GM21381 (cell line): ENCODE data around the gene ANKLE2.

Source experiments
- ATAC-seq: cut with Tn5 transposase; IDR thresholded peaks from one replicate; pipeline ENCODE4 v1.9.1; 2021; ENCODE audit warnings: mild to moderate bottlenecking, moderate library complexity; ENCODE audit not compliant: unreplicated experiment

ANKLE2 gene

DNA sequence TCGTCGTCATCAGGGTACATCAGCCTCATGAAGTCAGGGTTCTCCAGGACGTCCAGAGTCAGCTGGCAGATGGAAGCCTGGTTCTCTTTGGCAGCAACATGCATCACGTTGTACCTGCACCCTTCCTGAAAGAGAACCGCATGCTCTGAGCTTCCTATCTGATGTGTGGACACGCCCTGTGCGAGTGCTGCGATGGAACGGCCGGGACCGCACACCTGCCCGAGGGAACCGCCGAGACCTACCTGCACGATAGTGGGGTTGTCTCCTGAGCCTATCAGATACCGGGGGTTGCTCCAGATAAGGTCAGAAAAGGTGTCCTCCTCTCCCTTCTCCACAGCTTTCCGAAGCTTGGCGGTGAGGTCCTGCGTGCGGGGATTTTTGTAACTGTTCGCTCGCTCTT, 13.7 kb downstream of the ANKLE2 start:
- ATAC-seq, result no peak

DNA sequence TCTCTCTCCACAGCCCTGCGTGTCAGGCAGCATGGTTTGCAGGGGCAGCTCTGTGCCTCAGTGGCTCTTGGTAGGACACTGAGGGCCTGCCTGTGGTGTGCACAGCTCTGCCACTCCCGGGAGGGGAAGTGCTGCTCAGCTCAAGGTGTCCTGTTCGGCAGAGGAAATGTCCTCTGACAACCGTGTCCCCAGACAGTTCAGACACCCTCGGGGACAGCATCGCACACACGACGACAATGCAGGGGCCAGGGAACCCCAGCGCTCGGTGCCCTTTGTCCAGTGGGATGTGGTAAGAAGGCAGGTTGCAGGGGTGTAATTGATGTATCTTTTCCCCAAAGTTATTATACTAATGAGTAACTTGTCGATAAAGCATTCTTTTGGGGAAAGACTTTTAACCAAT, 14.2 kb downstream of the ANKLE2 start:
- ATAC-seq, result no peak

DNA sequence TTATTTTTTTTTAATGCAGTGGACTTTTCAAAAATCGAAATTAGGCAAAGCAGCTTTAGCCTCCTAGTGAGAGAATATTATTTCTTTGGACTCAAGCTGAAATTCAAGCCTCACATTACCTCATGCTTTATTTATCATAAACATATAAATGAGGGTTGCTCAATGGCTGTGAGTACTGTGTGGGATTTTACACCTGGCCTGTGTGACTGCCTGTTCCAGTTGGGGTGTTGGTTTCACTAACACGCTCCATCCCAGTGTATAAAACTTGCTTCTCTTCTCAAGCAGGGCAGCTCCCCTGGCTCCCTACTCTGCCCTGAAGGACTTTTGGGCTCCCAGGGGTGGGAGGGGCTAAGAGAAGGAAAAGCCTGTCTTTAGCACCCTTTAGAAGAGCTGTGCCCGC, 15.0 kb downstream of the ANKLE2 start:
- no peak for ATAC-seq

DNA sequence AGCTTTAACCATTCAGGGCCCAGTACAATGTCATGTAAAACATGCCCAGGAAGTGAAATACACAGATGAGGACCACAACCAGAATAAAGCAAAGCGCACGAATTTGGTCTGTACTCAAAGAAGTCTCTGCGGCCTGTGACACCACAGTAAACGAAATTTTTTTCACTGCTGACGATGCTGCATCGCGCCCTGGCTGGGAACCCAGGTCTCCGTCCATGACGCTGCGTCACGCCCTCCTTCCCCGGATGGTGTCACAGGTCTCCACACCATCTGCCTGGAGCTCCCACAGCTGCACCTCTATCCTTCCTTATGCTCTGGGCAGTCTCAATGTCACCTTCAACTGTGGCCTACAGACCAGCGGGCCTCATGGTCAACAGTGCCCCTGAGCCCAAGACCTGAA, 17.8 kb downstream of the ANKLE2 start:
- ATAC-seq, result no peak

DNA sequence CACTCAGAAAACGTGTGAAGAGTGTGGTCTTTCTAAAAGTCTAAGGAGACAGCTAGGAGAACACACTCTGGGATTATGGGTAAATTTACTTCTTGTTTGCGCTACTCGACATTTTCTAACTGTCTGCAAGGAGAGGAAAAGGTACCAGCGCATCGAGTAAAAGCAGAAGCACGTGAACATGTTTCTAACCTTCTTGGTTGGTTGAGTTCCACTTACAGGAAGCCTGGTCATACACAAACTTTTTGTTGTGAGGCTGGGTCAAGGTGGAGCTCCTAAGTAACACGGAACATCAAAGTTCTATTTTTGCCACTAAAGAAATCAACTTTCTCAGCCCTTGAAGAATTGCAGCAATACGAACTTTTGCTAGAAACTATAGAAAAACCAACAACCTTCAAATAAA, 20.0 kb downstream of the ANKLE2 start:
- no peak for ATAC-seq

DNA sequence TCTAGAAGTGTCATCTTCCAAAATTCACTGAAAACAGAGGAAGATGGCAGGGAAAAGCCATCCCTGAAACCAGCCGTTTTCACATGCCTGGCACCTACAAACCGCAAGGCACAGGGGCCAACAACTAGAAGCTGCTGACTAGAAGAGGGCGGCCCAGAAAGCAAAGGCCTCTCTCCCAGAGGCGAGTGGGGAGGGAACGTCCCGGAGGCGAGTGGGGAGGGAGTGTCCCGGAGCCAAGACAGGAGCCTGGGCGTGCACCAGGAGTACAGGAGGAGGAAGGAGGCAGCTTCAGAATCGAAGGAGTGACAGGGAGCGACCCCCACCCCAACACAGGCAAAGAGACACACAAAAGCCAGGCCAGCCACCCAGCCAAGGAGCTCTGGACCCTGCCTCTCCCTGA, 21.0 kb downstream of the ANKLE2 start:
- no peak for ATAC-seq

DNA sequence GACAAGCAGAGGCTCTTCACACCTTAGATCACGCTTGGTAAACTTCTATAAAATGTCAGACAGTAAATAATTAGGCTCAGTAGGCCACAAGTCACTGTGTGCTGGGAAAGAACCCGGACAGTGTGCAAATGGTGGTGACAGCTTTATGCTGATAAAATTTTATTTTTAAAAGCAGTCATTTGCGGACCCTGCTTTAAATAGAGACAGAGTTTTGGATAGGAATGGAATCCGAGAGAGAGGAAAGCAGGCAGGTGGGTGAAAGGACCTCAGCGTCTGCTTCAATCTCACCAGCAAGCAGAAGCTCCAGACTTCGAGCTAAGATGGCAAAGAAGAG, 21.4 kb downstream of the ANKLE2 start:
- no peak for ATAC-seq

DNA sequence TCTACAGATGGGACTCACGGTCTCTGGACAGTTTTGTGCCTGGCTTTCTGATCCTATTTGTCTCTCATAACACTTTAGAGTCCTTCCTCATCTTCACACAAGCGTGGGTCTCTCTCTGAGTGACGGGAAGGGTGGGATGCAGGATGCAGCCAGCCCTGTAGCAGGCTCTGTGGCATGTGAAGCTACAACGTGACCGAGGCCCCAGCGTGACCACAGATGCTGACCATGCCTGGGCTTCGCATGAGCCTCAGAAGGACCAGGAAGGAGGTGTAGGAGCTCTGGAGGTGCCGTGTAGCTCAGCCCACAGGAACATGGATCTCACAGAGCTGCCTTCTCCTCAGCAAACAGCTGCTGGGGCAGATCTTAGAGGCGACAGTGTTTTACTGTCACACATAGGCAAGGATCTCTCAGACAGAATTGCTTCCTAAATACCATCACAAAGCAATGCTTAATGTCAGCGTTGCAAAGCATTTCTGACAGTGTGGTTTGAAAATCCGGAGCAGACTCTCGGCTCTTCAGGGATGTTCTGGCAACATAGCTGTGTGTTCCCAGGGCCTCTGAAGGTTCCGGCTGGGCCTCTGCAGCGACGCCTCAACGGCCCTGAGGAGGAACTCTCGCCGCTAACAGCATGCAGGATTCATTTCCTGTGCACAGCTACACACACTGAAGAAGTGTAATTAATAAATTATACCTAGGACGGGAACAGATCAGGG, 21.9 kb downstream of the ANKLE2 start:
- ATAC-seq, result no peak

DNA sequence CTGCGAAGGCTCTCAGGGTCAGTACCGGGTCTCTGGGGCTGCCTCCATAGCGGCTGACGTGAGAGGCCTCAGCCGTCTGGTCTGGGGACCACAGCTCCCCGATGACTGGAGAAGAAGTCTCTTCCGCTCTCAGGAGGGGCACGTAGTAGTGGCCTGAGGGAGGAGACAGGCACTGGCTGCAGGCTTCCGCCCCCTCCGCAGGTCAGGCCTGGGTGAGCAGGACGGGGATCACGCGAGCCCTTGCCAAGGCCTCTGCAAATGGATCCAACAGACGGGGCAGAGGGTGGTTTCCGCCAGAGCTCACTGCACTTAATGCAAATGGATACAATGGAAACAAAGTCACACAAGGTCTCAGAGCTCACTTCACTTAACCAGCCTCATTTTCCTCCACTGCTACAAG, 24.7 kb downstream of the ANKLE2 start:
- no peak for ATAC-seq

DNA sequence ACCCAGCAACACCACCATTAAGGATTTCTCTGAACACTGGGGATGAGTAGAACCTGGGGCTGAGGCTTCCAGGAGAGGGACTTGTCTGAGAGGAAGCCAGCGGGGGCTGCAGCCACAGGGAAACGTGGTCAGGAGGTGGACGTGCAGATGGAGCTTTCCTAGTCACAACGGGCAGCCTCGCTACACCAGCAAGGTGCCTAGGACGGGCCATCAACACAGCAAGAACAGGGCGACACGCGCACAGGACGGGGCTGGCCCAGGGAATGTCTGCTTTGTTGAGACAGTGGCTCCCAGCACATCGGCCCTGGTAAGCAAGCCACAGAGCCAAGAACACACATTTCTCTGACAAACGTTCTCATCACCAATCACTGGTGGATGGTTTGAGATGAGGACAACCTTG, 25.3 kb downstream of the ANKLE2 start:
- ATAC-seq, result no peak

DNA sequence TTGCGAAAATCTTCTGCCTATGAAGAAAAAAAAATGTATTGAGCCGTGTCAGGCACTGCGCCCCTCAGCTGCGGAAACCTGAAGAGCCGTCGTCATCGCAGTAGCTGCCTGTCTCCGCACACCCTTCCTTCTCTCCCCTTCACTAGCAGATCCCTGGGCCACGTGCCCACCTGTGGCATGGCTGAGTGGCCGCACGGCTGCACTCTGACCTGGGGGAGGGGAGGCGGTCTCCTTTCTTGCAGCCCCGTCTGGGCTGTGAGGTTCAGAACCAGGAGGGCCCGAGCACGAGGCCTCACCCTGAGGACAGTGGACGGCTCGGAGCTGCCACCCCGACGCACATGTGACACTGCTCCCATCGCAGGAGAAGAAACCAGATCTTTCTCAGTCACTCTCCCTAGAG, 26.1 kb downstream of the ANKLE2 start:
- ATAC-seq, result no peak

DNA sequence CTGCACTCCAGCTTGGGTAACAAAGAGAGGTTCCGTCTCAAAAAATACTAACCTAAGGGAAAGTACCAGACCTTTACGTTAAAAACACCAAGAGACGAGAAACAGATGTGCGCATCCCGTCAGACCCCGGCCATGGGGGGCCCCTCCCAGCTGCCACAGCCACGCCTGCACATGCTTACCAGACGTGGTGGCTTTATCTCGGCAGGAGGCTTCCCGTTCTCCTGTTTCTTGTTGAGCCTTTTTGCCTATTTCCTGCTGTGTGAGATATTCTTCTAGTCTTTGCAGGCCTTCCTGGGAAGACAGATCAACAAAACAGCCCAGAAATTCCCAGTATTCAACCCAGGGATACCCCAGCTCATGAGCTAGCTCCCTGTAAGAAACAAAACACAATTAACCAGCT, 27.4 kb downstream of the ANKLE2 start:
- no peak for ATAC-seq

DNA sequence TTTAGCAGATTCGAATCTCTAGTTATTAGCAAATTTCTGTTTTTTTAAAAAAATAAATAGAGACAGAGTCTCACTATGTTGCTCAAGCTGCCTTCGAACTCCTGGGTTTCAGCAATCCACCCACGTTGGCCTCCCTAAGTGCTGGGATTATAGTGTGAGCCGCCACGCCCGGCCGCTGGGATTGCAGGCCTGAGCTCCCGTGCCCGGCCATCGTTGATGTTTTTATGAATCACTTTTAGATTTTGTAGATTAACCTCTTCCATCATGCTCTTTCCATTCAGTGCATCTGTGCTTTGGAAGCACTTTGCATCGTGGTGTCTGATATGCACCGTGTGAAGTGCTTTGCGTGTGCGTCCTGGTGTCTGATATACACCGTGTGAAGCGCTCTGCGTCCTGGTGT, 30.1 kb downstream of the ANKLE2 start:
- no peak for ATAC-seq

DNA sequence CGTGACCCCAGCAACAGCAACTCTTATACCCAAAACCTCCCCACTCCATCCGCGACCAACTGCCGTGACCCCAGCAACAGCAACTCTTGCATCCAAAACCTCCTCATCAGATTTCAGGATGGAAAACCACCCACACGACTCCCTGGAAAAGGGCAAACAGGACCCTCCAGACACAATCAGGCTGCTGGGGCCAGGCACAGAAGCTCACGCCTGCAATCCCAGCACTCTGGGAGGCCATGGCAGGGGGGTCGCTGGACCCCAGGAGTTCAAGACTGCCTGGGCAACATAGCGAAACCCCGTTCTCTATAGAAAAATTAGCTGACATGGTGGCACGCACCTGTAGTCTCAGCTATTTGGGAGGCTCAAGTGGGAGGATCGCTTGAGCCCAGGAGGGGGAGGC, 31.3 kb downstream of the ANKLE2 start:
- ATAC-seq, result no peak

DNA sequence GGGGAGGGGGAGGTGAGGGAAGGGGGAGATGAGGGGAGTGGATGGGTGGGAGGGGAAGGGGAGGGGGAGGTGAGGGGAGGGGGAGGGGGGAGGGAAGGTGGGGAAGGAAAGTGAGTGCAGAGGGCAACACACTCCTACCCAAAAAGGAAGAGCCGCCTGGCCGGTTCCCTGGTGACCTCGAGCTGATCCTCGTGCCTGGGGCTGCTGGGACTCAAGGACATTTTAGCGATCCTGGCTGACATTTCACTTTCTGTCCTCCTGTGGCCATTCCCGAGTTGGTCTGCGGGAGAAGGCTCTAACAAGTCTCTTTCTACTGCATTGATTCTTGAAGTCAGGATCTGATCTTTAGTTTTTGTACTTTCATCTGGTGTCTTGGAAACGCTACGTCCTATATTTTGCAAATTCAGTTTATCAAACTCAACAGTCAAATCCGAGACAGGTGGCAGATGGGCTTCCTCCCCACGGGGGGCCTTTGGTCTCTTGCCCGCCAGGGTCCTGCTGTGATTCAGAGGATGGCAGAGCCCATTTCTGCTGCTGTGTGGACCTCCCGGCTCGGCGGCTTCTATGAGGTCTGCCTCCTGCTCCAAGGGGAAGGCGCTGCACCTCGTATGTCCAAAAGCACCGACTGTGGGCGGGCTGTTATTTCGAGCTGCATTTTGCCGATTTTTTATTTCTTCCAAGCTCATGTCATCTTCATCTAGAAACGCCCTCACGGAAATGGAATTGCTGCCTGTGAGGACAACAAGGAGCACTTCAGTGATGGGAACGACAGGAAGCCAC, 31.9 kb downstream of the ANKLE2 start:
- ATAC-seq, result no peak

DNA sequence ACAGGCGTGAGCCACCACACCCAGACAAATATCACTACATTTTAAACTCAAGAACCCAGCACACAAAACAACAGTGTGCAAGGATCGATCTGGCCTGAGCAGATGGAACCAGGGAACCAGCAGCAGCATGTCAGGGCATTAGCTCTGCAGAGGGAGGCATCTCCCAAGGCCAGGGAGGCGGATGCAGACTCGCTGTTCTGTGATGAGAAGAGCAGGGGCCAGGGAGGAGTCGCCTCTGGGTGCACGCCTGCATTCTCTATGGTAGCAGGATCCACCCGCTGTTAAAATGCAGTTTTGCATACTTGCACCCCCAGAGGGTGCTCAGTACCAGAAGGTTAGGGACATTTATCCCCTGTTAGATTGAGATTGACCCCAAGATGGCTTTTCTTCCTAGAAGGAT, 33.1 kb downstream of the ANKLE2 start:
- ATAC-seq, result no peak

DNA sequence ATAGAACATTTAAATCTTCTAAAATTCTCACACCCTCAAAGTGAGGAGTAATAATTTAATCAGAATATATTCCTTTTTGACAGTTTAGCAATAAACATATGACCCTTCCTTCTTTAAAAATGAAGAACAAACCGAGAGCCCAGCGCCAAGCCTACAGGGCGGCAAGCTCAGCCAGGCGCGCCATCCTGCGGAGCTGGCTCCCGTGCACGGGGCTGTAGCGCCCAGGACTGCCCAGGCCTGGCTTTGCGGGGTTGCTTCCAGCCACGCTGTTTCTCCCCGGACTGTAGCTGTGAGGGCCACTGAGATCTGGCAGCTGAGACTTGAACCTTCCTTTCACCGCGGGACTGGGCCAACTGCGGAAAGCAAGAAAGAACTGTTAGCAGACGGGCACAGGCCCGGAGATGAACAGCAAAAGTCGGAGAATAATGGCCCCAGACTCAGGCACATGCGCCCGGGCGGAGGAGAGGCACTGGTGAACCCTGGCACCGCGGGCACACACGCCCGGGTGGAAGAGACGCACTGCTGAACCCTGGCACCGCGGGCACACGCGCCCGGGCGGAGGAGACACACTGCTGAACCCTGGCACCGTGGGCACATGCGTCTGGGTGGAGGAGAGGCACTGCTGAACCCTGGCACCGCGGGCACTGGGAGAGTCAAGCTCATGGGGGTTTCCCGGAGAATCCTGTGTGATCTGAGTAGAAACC, 34.4 kb downstream of the ANKLE2 start:
- ATAC-seq, result no peak

DNA sequence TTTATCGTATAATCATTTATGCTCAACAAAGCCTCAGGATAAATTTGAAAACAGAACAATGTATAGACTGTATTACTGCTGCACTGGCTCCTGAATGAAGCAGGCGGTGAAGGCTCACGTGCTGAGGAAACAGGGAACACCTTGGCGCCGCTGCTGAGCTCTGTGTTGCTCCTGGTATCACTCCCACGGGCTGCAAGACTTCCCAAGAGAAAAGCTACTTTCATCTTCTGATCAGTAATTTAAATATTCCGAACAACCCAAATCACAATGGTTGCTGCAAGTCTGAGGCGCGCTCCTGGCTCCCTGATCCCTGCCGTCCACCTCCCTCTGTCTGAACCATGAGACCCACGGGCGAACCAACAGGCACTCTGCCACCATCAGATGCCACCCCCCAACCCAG, 35.2 kb downstream of the ANKLE2 start:
- no peak for ATAC-seq

DNA sequence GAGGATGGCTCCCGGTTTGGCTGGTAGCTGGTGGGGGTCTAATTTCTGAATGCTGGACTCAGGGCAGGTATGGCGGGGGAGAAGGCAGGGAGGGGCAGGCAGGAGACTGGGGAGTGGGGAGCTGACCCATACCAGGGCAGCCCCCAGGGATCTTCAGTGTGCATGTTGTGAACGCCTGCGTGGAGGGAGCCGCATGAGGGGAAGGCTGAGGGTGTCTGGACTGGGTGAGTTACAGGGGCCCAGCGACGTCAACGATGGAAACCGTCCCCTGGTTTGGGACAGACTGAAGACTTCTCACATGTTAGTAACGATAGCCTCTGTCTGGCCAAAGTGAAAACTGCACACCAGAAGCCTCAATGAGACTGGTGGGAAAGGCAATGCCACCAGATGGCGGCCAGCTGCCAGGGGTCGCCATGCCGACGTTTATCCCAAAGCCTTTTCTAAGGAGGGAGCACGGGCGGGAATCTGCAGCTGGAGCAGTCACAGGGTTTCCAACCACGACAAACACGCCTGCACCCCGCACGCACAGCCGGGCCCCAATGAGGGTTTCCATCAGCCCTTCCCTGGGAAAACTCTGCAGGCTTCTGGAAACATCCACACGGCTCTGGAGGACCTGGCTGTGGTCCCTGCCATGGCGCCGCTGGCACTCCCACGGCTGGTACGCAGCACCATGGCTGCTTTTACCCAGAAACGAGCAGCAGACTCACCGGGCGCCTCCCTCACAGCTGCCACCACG, 37.0 kb downstream of the ANKLE2 start:
- ATAC-seq, result no peak

DNA sequence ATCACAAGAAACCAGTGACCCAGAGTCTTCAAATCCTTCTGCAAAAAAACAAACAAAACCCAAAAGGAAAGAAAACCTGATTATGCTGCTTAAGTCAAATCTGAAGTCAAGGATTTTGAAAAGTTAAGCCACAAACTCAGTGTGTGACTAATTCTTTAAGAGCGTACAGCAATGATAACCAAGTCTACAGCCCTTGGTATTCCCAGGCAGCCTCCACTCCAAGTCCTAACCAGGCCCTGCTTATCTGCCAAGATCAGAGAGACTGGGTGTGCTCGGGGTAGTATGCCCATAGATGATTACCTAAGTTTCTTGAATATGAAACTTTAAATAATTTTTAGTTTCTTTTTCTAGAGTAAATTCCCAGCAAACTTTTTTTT, 37.9 kb downstream of the ANKLE2 start:
- no peak for ATAC-seq

DNA sequence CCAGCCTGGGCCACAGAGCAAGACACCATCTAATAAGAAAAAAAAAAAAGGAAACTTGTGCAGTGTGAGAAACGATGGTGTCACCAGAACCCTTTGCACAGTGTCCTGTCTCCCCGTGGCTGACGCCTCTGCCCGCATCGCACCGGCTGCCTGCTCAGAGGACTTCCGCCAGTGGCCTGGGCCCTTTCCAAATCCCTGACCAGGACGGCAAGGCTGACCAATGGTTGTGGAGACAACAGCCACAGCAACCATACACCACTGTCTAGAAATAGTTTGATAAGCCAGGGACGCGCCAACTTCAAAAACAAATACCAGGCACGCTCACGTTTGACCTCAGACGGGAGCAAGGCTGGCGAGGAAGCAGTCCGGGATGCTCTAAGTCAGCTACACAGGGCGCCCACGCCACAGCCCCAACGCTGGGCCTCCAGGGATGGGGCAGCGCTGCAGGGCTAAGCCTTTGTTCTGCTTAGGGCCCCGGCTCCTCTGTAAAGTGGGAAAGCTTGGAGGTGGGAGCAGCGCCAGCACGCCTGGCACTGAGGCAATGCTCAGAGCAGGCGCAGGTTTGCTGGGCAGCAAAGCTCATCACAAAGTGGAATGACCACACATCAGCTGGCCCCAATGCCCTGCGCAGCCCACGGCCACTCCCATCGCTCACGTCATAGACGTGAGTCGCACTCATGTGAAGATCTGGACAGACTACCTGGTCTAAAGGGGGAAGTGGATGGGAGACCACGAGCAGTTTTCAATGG, 38.4 kb downstream of the ANKLE2 start:
- ATAC-seq, result no peak
